GM12872 (cell line): ENCODE measurements around the gene RAPSN.

Experiments used
- CTCF ChIP-seq: IDR thresholded peaks from 3 replicates; pipeline ENCODE4 v1.5.1; 2011; ENCODE audit warnings: low read depth, mild to moderate bottlenecking, low read length, moderate library complexity; ENCODE audit not compliant: insufficient read depth

Gene RAPSN

GRCh38 chr11:47464483-47464882 is 15.5 kb upstream of the RAPSN start:
- no peak for TF ChIP-seq CTCF

GRCh38 chr11:47461876-47462275 is 12.9 kb upstream of the RAPSN start:
- TF ChIP-seq CTCF = no peak

GRCh38 chr11:47460571-47461235 is 11.8 kb upstream of the RAPSN start:
- TF ChIP-seq CTCF = no peak

- TF ChIP-seq CTCF = peak; percentile 90
These were observed 5.3 kb upstream of the RAPSN start for GRCh38 chr11:47454258-47454671.

GRCh38 chr11:47453365-47453764 is 4.4 kb upstream of the RAPSN start:
- TF ChIP-seq CTCF = no peak

- no peak for TF ChIP-seq CTCF
These were observed 3.1 kb upstream of the RAPSN start for GRCh38 chr11:47451990-47452389.

- TF ChIP-seq CTCF = no peak
These were observed 2.5 kb upstream of the RAPSN start for GRCh38 chr11:47451436-47451835.

- TF ChIP-seq CTCF = no peak
These were observed 605 bp upstream of the RAPSN start for GRCh38 chr11:47449541-47449940.
